Mesothelial cell of epicardium (in vitro differentiated cells): ENCODE measurements around the gene UBP1. TPM values are rescaled to one million over a fixed set of nuclear protein-coding genes. Genes with fewer than 3 reads are reported as not detected.

Experiments
- DNase-seq, 2 experiments: peaks; one replicate each; pipeline ENCODE4 v3.0.0; 2021; ENCODE audit warnings: low spot score in 2 of 2; ENCODE audit not compliant: unreplicated experiment in 2 of 2
- H3K27ac Mint-ChIP-seq: 2 replicates; pipeline ENCODE4 v1.8.0; 2021; ENCODE audit warnings: mixed read lengths
- H3K27me3 Mint-ChIP-seq: 2 replicates; pipeline ENCODE4 v1.8.0; 2021; ENCODE audit warnings: low read depth, mixed read lengths
- H3K36me3 Mint-ChIP-seq: 2 replicates; pipeline ENCODE4 v1.8.0; 2021; ENCODE audit warnings: mixed read lengths
- H3K4me1 Mint-ChIP-seq: 2 replicates; pipeline ENCODE4 v1.8.0; 2021; ENCODE audit warnings: mixed read lengths
- H3K4me3 Mint-ChIP-seq: 2 replicates; pipeline ENCODE4 v1.8.0; 2021; ENCODE audit warnings: mild to moderate bottlenecking, moderate library complexity, mixed read lengths
- H3K9me3 Mint-ChIP-seq: 2 replicates; pipeline ENCODE4 v1.8.0; 2021; ENCODE audit warnings: mixed read lengths
- CTCF ChIP-seq: fragments of 200-600 bp; sonication (generic); IDR thresholded peaks from one replicate; pipeline ENCODE4 v1.5.0; 2021; ENCODE audit warnings: antibody characterized with exemption; ENCODE audit not compliant: unreplicated experiment
- total RNA-seq: library from RNA; stranded (reverse); gene quantifications from 3 replicates; pipeline ENCODE4 v1.2.1, GENCODE V29; 2021

Gene UBP1
- total RNA-seq, 1 donor from 2014 or later: 81.5 TPM

GRCh38 chr3:33388374-33389100 is 51.7 kb downstream of the UBP1 start:
- Mint-ChIP-seq H3K9me3 (no peaks in the 10 kb centered on the region), H3K27ac (peak overlapping the region; percentile 79), H3K27me3 (no peaks in the 10 kb centered on the region), H3K4me3 (no peak overlapping the region), H3K4me1 (peaks cover 10% of the 10 kb centered on the region), H3K36me3 (peaks cover 48% of the 10 kb centered on the region)
- no peak for DNase-seq
- no peak for TF ChIP-seq CTCF

GRCh38 chr3:33386631-33387030 is 53.6 kb downstream of the UBP1 start:
- Mint-ChIP-seq H3K36me3 (peaks cover 35% of the 10 kb centered on the region), H3K9me3 (no peaks in the 10 kb centered on the region), H3K27me3 (no peaks in the 10 kb centered on the region), H3K4me3 (no peak overlapping the region), H3K27ac (no peak overlapping the region), H3K4me1 (peaks cover 10% of the 10 kb centered on the region)
- DNase-seq: no peak
- no peak for TF ChIP-seq CTCF

- peaks cover 32% of the 10 kb centered on the region for H3K36me3 Mint-ChIP-seq
- DNase-seq: no peak
- H3K4me1 Mint-ChIP-seq: peaks cover 10% of the 10 kb centered on the region
- no peak for TF ChIP-seq CTCF
- no peaks in the 10 kb centered on the region for H3K27me3 Mint-ChIP-seq
- H3K4me3 Mint-ChIP-seq: no peak overlapping the region
- no peak overlapping the region for H3K27ac Mint-ChIP-seq
- H3K9me3 Mint-ChIP-seq: no peaks in the 10 kb centered on the region
Observed at GRCh38 chr3:33385423-33385822, 54.8 kb downstream of the UBP1 start.

GRCh38 chr3:33383951-33384350 is 56.3 kb downstream of the UBP1 start:
- Mint-ChIP-seq H3K27me3 (no peaks in the 10 kb centered on the region), H3K27ac (no peak overlapping the region), H3K9me3 (no peaks in the 10 kb centered on the region), H3K4me3 (no peak overlapping the region), H3K36me3 (peaks cover 28% of the 10 kb centered on the region), H3K4me1 (peaks cover 9% of the 10 kb centered on the region)
- no peak for DNase-seq
- no peak for TF ChIP-seq CTCF

- no peak for DNase-seq
- no peaks in the 10 kb centered on the region for H3K9me3 Mint-ChIP-seq
- peaks cover 32% of the 10 kb centered on the region for H3K36me3 Mint-ChIP-seq
- H3K4me1 Mint-ChIP-seq: peaks cover 2% of the 10 kb centered on the region
- no peaks in the 10 kb centered on the region for H3K27me3 Mint-ChIP-seq
- H3K27ac Mint-ChIP-seq: no peak overlapping the region
- TF ChIP-seq CTCF: no peak
- no peak overlapping the region for H3K4me3 Mint-ChIP-seq
Observed at GRCh38 chr3:33380653-33381052, 59.6 kb downstream of the UBP1 start.

- Mint-ChIP-seq H3K36me3 (peaks cover 27% of the 10 kb centered on the region), H3K9me3 (no peaks in the 10 kb centered on the region), H3K27ac (no peak overlapping the region), H3K4me1 (no peaks in the 10 kb centered on the region), H3K27me3 (no peaks in the 10 kb centered on the region), H3K4me3 (no peak overlapping the region)
- TF ChIP-seq CTCF: no peak
- no peak for DNase-seq
Observed at GRCh38 chr3:33377931-33378330, 62.3 kb downstream of the UBP1 start.
